ENCODE measurements around the gene AGXT2. TPM values are rescaled to one million over a fixed set of nuclear protein-coding genes. Genes with fewer than 3 reads are reported as not detected.

Gene AGXT2
- total RNA-seq, 1 experiment from 2014 or later = not detected

GRCh38 chr5:35026941-35027340, 20.8 kb downstream of the AGXT2 start:
- ChIA-PET RAD21 (ENCODE audit: low non-redundant PET in 1 of 2, low total read pairs in 2 of 2, uncharacterized antibody in 2 of 2, unreplicated experiment in 2 of 2) (no interaction called here), CTCF (no interaction called here), POLR2A (no interaction called here)
- Histone ChIP-seq H3K9me2 (ENCODE audit: insufficient read depth) (no peaks in the 10 kb centered on the region), H3K27me3 (ENCODE audit: insufficient read depth, low read length) (peaks cover 50% of the 10 kb centered on the region), H3K4me2 (ENCODE audit: low read length) (no peak overlapping the region), H4K20me1 (ENCODE audit: insufficient read depth) (no peaks in the 10 kb centered on the region), H2AFZ (ENCODE audit: low read depth, low read length, poor library complexity, severe bottlenecking) (no peak overlapping the region), H3K27ac (ENCODE audit: low read depth, low read length) (no peak overlapping the region), H3K36me3 (ENCODE audit: control insufficient read depth in 1 of 2, insufficient read depth in 2 of 2, low read length in 2 of 2) (no peaks in the 10 kb centered on the region), H3K4me3 (replicated peaks in 1 of 2; ENCODE audit: low read depth in 1 of 2, low read length in 2 of 2) (no peak overlapping the region), H3K79me2 (ENCODE audit: insufficient read depth, low read length) (no peaks in the 10 kb centered on the region), H3K9me3 (ENCODE audit: control insufficient read depth in 1 of 2, insufficient read depth in 1 of 2, low read depth in 1 of 2, low read length in 2 of 2) (no peaks in the 10 kb centered on the region), H3K4me1 (ENCODE audit: control insufficient read depth in 1 of 2, insufficient read depth in 2 of 2, low read length in 2 of 2) (no peaks in the 10 kb centered on the region), H3K9ac (ENCODE audit: low read length) (no peak overlapping the region)
- intact Hi-C loops (cut with micrococcal nuclease) = no loop called here
- no TSS peak for BruUV-seq (replicated peaks)
- ATAC-seq = no peak
- no peak for DNase-seq (ENCODE audit: low read depth, low spot score)
- no peak for TF ChIP-seq SP1 (IDR thresholded peaks at IDR 0.05; ENCODE audit: low read depth)
- no peak for TF ChIP-seq CTCF (IDR thresholded peaks at IDR 0.05 in 2 of 3, conservative IDR thresholded peaks at IDR 0.05 in 1 of 3; ENCODE audit: borderline replicate concordance in 1 of 3, insufficient read depth in 1 of 3, low read depth in 2 of 3, low read length in 2 of 3)
- TF ChIP-seq ATF3 (IDR thresholded peaks at IDR 0.05) = no peak
- no peak for TF ChIP-seq JUND (IDR thresholded peaks at IDR 0.05)
- no peak for TF ChIP-seq EZH2phosphoT487 (IDR thresholded peaks at IDR 0.05; ENCODE audit: borderline replicate concordance)
- no peak for TF ChIP-seq EZH2 (IDR thresholded peaks at IDR 0.05)
- no peak for TF ChIP-seq YY1 (IDR thresholded peaks at IDR 0.05; ENCODE audit: extremely low read depth, insufficient replicate concordance, low read depth, low read length)
- no peak for TF ChIP-seq SRF (IDR thresholded peaks at IDR 0.05; ENCODE audit: low read depth)
- no peak for TF ChIP-seq RAD21 (IDR thresholded peaks at IDR 0.05; ENCODE audit: low read depth)
- no peak for TF ChIP-seq ZNF274 (IDR thresholded peaks at IDR 0.05; ENCODE audit: low read depth, low read length)
- TF ChIP-seq CEBPB (IDR thresholded peaks at IDR 0.05; ENCODE audit: low read depth) = no peak
- TF ChIP-seq CBX3 (IDR thresholded peaks at IDR 0.05; ENCODE audit: low read depth) = no peak
- TF ChIP-seq FOSL1 (IDR thresholded peaks at IDR 0.05; ENCODE audit: low read depth) = no peak
- no peak for TF ChIP-seq POLR2AphosphoS5 (IDR thresholded peaks at IDR 0.05; ENCODE audit: low read depth, low read length)
- TF ChIP-seq ZBTB33 (IDR thresholded peaks at IDR 0.05; ENCODE audit: extremely low read depth, insufficient replicate concordance, low read length) = no peak

Data from HCT116 (cell line).